CD8-positive, alpha-beta memory T cell (primary cell): Measurements from ENCODE around the gene RRP36. TPM values are rescaled to one million over a fixed set of nuclear protein-coding genes. Genes with fewer than 3 reads are reported as not detected.
"Not testable (repeated sequence)": the region's sequence is repeated elsewhere in the genome, so short reads cannot be mapped to it uniquely, and the experiment has no call there.

Source experiments
- CTCF ChIA-PET: fragments of 350-600 bp; sonication (Branson Sonifier 250); formaldehyde crosslinking; loops from one replicate; lab custom pipeline; 2021; ENCODE audit warnings: antibody characterized with exemption; lab: Charles Lee
- POLR2A ChIA-PET: fragments of 350-600 bp; sonication (Branson Sonifier 250); formaldehyde crosslinking; loops from one replicate; lab custom pipeline; 2021; ENCODE audit warnings: antibody characterized with exemption; lab: Charles Lee
- DNase-seq, 5 donors: peaks; one replicate each; pipeline versions ENCODE4 v3.0.0 to v3.0.0-alpha.2; 2020 to 2022; ENCODE audit warnings: mixed read lengths in 1 of 5
- H3K27ac ChIP-seq: one replicate; pipeline ENCODE4 v1.7.0; 2013; ENCODE audit warnings: low read depth, mild to moderate bottlenecking, low read length, moderate library complexity
- H3K27me3 ChIP-seq: 2 replicates; pipeline ENCODE4 v1.7.0; 2013; ENCODE audit warnings: low read length, mild to moderate bottlenecking; ENCODE audit not compliant: insufficient read depth, poor library complexity, severe bottlenecking
- H3K36me3 ChIP-seq: 2 replicates; pipeline ENCODE4 v1.7.0; 2013; ENCODE audit warnings: mild to moderate bottlenecking, low read length, moderate library complexity; ENCODE audit not compliant: insufficient read depth
- H3K4me1 ChIP-seq: 2 replicates; pipeline ENCODE4 v1.7.0; 2013; ENCODE audit warnings: mild to moderate bottlenecking, low read length, moderate library complexity; ENCODE audit not compliant: insufficient read depth
- H3K4me3 ChIP-seq: 2 replicates; pipeline ENCODE4 v1.7.0; 2013; ENCODE audit warnings: mild to moderate bottlenecking, low read length
- H3K9me3 ChIP-seq: 2 replicates; pipeline ENCODE4 v1.7.0; 2013; ENCODE audit warnings: mild to moderate bottlenecking, low read length
- H3K27ac Mint-ChIP-seq, 8 donors: one replicate each; pipeline ENCODE4 v1.8.0; 2020 to 2021; ENCODE audit warnings: mixed read lengths in 8 of 8, mild to moderate bottlenecking in 6 of 8, inconsistent platforms in 3 of 8, moderate library complexity in 3 of 8
- H3K27me3 Mint-ChIP-seq, 2 donors: one replicate each; pipeline ENCODE4 v1.8.0; 2020 to 2021; ENCODE audit warnings: mixed read lengths in 2 of 2, mild to moderate bottlenecking in 1 of 2, moderate library complexity in 1 of 2
- H3K36me3 Mint-ChIP-seq, 3 donors: one replicate each; pipeline ENCODE4 v1.8.0; 2020 to 2021; ENCODE audit warnings: mixed read lengths in 3 of 3, inconsistent platforms in 1 of 3, mild to moderate bottlenecking in 1 of 3
- H3K4me1 Mint-ChIP-seq, 3 donors: one replicate each; pipeline ENCODE4 v1.8.0; 2020 to 2021; ENCODE audit warnings: mixed read lengths in 3 of 3, inconsistent platforms in 1 of 3, mild to moderate bottlenecking in 1 of 3
- H3K4me3 Mint-ChIP-seq, 7 donors: one replicate each; pipeline ENCODE4 v1.8.0; 2020 to 2021; ENCODE audit warnings: mixed read lengths in 7 of 7, mild to moderate bottlenecking in 6 of 7, moderate library complexity in 4 of 7, inconsistent platforms in 2 of 7
- H3K9me3 Mint-ChIP-seq, 5 donors: one replicate each; pipeline ENCODE4 v1.8.0; 2020 to 2022; ENCODE audit warnings: mixed read lengths in 5 of 5, mild to moderate bottlenecking in 3 of 5, moderate library complexity in 2 of 5, inconsistent platforms in 1 of 5
- polyA plus RNA-seq: library from polyadenylated mRNA; unstranded; fragments of 300-500 nt; fragmentation: Illumina TruSeq; gene quantifications from one replicate; pipeline ENCODE4 v1.2.3, GENCODE V29; 2021
- total RNA-seq, 2 experiments: library from RNA; stranded (reverse); gene quantifications; one replicate each; pipeline ENCODE4 v1.2.3, GENCODE V29; 2021

RRP36 gene
- total and polyA plus RNA-seq, 3 experiments from 2014 or later: 86.2 to 120 (median 114) TPM

DNA sequence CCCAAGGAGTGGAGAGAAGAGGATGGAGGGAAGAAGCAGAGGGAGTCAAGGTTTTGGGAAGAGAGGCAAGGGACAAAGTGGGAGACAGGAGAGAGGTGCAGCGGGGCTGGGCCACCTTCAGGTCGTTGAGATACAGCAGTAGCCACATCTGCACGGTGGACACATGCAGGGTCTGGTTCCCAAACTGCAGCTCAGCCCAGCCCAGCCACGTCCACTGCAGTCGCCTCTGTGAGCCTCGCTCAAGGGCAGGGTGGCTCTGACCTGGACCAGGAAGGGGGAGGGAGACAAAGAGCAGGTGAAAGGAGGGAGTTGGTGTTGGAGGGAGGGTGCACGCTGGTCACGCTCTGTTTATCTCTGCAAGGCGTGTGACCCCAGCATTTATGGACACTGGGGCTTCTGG, 17.3 kb downstream of the RRP36 start:
- Mint-ChIP-seq H3K4me3 (no peak overlapping the region), H3K36me3 (peaks cover 0 to 75% (median 7%) of the 10 kb centered on the region in 3 donors), H3K4me1 (no peaks in the 10 kb centered on the region), H3K27me3 (no peaks in the 10 kb centered on the region), H3K27ac (peak overlapping the region in 3 of 8 donors; percentile 46 to 88 (median 56)), H3K9me3 (no peaks in the 10 kb centered on the region)
- DNase-seq: no peak
- Histone ChIP-seq H3K9me3 (no peaks in the 10 kb centered on the region), H3K27me3 (no peaks in the 10 kb centered on the region), H3K4me3 (no peak overlapping the region), H3K27ac (no peak overlapping the region), H3K4me1 (no peaks in the 10 kb centered on the region), H3K36me3 (no peaks in the 10 kb centered on the region)
- ChIA-PET POLR2A (no interaction called here), CTCF (no interaction called here)

DNA sequence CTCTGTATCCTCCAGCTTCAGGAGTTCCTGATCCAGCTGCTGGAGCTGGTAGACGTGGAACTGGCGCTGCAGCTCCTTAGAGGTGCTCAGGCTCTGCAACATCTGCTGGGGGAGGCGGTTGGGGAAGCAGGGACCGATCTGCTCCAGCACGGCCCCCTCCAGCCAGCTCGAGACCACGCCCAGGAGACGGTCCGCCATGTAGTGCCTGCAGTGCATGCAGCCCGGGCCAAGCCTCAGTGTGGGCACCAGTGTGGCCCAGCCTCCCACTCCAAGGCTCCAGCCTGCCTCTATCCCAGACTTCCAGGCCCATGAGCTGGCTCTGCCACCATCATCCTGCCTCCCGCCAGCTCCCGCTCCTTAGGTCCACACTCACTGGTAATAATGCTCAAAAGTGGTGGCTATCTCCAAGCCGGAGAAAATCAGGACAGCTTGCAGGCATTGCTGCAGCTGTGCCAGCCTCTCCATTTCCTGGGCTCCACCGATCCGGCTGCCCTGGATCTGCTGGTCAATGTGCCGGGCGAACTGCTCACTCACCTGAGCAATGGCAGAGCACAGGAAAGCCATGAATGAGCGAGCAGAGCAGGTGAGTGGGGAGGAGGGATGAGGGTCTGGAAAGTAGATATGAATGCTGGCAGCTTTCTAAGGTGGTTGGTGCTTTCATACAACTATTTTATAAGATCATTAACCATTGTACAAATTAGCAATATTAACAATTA, 19.3 kb downstream of the RRP36 start:
- Histone ChIP-seq H3K27ac (no peak overlapping the region), H3K9me3 (no peaks in the 10 kb centered on the region), H3K4me3 (no peak overlapping the region), H3K27me3 (no peaks in the 10 kb centered on the region), H3K36me3 (no peaks in the 10 kb centered on the region), H3K4me1 (no peaks in the 10 kb centered on the region)
- H3K9me3 Mint-ChIP-seq: no peaks in the 10 kb centered on the region
- no peak for DNase-seq
- no peak overlapping the region for H3K4me3 Mint-ChIP-seq
- H3K27ac Mint-ChIP-seq: peak overlapping the region in 2 of 8 donors; percentile 14 to 28
- no peaks in the 10 kb centered on the region for H3K27me3 Mint-ChIP-seq
- peaks cover 0 to 79% (median 7%) of the 10 kb centered on the region in 3 donors for H3K36me3 Mint-ChIP-seq
- ChIA-PET CTCF (interaction anchor here (1.1 kb wide), 1 partner anchor 103 kb away, joined by 3 read pairs; no protein-coding TSS in a partner anchor), POLR2A (interaction anchor here (1.0 kb wide), 1 partner anchor 112 kb away, joined by 3 read pairs; no protein-coding TSS in a partner anchor)
- H3K4me1 Mint-ChIP-seq: no peaks in the 10 kb centered on the region

DNA sequence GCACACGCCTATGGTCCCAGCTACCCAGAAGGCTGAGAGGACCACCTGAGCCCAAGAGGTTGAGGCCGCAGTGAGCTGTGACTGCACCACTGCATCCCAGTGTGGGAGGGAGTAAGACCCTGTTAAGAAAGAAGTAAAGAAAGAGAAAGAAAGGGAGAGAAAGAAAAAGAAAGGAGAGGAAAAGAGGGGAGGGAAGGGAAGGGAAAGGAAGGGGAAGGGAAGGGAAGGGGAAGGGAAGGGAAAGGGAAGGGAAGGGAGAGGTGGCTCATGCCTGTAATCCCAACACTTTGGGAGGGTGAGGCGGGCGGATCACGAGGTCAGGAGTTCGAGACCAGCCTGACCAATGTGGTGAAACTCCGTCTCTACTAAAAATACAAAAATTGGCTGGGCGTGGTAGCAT, 20.1 kb downstream of the RRP36 start:
- H3K4me1 ChIP-seq, H3K9me3 Mint-ChIP-seq, H3K4me3 ChIP-seq, H3K27me3 Mint-ChIP-seq, H3K36me3 ChIP-seq, DNase-seq, H3K27ac ChIP-seq, H3K4me1 Mint-ChIP-seq, H3K27me3 ChIP-seq, H3K9me3 ChIP-seq, POLR2A ChIA-PET, H3K4me3 Mint-ChIP-seq: not testable (repeated sequence)
- CTCF ChIA-PET: interaction anchor here (0.6 kb wide), 1 partner anchor 551 kb away, joined by 3 read pairs; no protein-coding TSS in a partner anchor
- Mint-ChIP-seq H3K27ac (peak overlapping the region in 1 of 8 donors; percentile 68), H3K36me3 (peaks cover 0 to 81% (median 4%) of the 10 kb centered on the region in 3 donors)

DNA sequence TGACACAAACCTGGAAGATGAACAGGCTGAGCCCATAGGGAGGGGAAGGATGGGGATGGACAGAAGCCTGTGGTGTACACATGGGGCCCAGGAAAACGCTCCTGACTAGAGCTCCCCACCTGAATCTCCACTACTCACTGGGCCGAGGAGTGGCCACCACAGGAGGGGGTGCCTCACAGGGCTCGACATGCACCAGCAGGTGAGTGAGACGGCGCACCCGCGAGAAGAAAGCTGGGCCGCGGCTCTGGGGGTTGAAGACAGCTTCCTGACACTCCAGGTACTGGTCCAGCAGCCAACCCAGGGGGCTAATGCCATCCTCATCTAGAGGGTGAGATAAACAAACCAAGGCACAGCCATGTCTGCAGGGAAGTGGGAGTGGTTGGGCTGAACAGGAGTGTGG, 21.9 kb downstream of the RRP36 start:
- Mint-ChIP-seq H3K4me3 (no peak overlapping the region), H3K36me3 (peaks cover 0 to 76% (median 4%) of the 10 kb centered on the region in 3 donors), H3K9me3 (no peaks in the 10 kb centered on the region), H3K27ac (peak overlapping the region in 1 of 8 donors; percentile 48), H3K27me3 (no peaks in the 10 kb centered on the region), H3K4me1 (no peaks in the 10 kb centered on the region)
- no peaks in the 10 kb centered on the region for H3K9me3 ChIP-seq
- H3K27me3 ChIP-seq: no peaks in the 10 kb centered on the region
- no peaks in the 10 kb centered on the region for H3K36me3 ChIP-seq
- no peaks in the 10 kb centered on the region for H3K4me1 ChIP-seq
- ChIA-PET CTCF (no interaction called here), POLR2A (no interaction called here)
- no peak overlapping the region for H3K27ac ChIP-seq
- no peak for DNase-seq
- no peak overlapping the region for H3K4me3 ChIP-seq

- H3K36me3 Mint-ChIP-seq: peaks cover 4 to 73% (median 6%) of the 10 kb centered on the region in 3 donors
- H3K4me1 ChIP-seq: no peaks in the 10 kb centered on the region
- no peak for DNase-seq
- H3K9me3 Mint-ChIP-seq: no peaks in the 10 kb centered on the region
- no peak overlapping the region for H3K4me3 Mint-ChIP-seq
- peak overlapping the region in 3 of 8 donors; percentile 37 to 93 (median 47) for H3K27ac Mint-ChIP-seq
- POLR2A ChIA-PET: interaction anchor here (0.6 kb wide), 1 partner anchor 345 kb away, joined by 5 read pairs; no protein-coding TSS in a partner anchor
- H3K4me3 ChIP-seq: no peak overlapping the region
- H3K27me3 Mint-ChIP-seq: no peaks in the 10 kb centered on the region
- no peaks in the 10 kb centered on the region for H3K27me3 ChIP-seq
- H3K9me3 ChIP-seq: no peaks in the 10 kb centered on the region
- peaks cover 0 to 4% (median 2%) of the 10 kb centered on the region in 3 donors for H3K4me1 Mint-ChIP-seq
- H3K36me3 ChIP-seq: peaks cover 11% of the 10 kb centered on the region
- CTCF ChIA-PET: no interaction called here
- H3K27ac ChIP-seq: no peak overlapping the region
Measured at GRCh38 chr6:43045371-43045930, 24.0 kb downstream of the RRP36 start.

GRCh38 chr6:43047998-43048397, 26.6 kb downstream of the RRP36 start:
- H3K4me1 ChIP-seq: peaks cover 7% of the 10 kb centered on the region
- CTCF ChIA-PET: no interaction called here
- H3K4me3 Mint-ChIP-seq: peak overlapping the region in 1 of 7 donors; percentile 65
- H3K9me3 ChIP-seq: no peaks in the 10 kb centered on the region
- H3K4me3 ChIP-seq: no peak overlapping the region
- no peaks in the 10 kb centered on the region for H3K27me3 ChIP-seq
- peaks cover 0 to 2% of the 10 kb centered on the region in 2 donors for H3K27me3 Mint-ChIP-seq
- no peak overlapping the region for H3K27ac ChIP-seq
- DNase-seq: no peak
- H3K36me3 Mint-ChIP-seq: peaks cover 2 to 65% (median 6%) of the 10 kb centered on the region in 3 donors
- no peak overlapping the region for H3K27ac Mint-ChIP-seq
- peaks cover 11% of the 10 kb centered on the region for H3K36me3 ChIP-seq
- no peaks in the 10 kb centered on the region for H3K9me3 Mint-ChIP-seq
- H3K4me1 Mint-ChIP-seq: peaks cover 18 to 25% (median 24%) of the 10 kb centered on the region in 3 donors
- POLR2A ChIA-PET: no interaction called here

DNA sequence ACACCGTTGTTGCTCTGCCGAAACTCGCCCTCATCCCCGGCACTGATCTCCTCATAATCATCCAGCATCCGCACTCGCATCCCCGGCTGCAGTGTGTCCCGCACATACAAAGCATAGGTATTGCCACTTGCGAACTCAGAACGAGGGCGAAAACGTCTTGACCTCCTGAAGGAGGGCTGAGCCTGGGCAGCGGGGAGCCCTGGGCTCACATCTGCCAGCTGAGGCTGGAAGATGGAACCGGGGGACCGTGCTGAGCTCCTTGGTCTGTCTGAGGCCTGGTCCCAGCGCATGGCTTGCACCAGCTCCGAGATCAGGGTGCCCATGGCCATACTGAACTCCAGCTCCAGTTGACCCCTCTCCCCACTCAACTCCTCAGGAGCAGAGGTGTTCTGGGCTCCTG, 29.6 kb downstream of the RRP36 start:
- H3K9me3 Mint-ChIP-seq: no peaks in the 10 kb centered on the region
- Histone ChIP-seq H3K9me3 (no peaks in the 10 kb centered on the region), H3K4me1 (peaks cover 18% of the 10 kb centered on the region), H3K27me3 (no peaks in the 10 kb centered on the region), H3K27ac (no peak overlapping the region), H3K36me3 (peaks cover 20% of the 10 kb centered on the region), H3K4me3 (no peak overlapping the region)
- POLR2A ChIA-PET: no interaction called here
- CTCF ChIA-PET: interaction anchor here (0.7 to 1.0 kb wide), 2 partner anchors 13 to 16 kb away, joined by 3 read pairs; no protein-coding TSS in a partner anchor
- peaks cover 6 to 58% (median 6%) of the 10 kb centered on the region in 3 donors for H3K36me3 Mint-ChIP-seq
- H3K27ac Mint-ChIP-seq: peak overlapping the region in 4 of 8 donors; percentile 40 to 100 (median 63)
- H3K4me1 Mint-ChIP-seq: peaks cover 28 to 42% (median 42%) of the 10 kb centered on the region in 3 donors
- peak overlapping the region in 1 of 7 donors; percentile 68 for H3K4me3 Mint-ChIP-seq
- DNase-seq: no peak
- peaks cover 0 to 2% of the 10 kb centered on the region in 2 donors for H3K27me3 Mint-ChIP-seq
